Natural killer cell (primary cell): ENCODE results near the gene PAX8. TPM values are rescaled to one million over a fixed set of nuclear protein-coding genes. Genes with fewer than 3 reads are reported as not detected.

Experiments
- ATAC-seq, 3 donors: fragments of 150-1000 bp in 2 of 3; fragments of 200-7000 bp in 1 of 3; cut with Tn5 transposase; 1 replicate in 1 of 3; 2 replicates in 2 of 3; pipeline ENCODE4 v1.10.0; 2021; ENCODE audit warnings: mild to moderate bottlenecking in 2 of 3, moderate library complexity in 2 of 3
- DNase-seq, 2 donors: peaks; one replicate each; pipeline versions ENCODE4 v3.0.0 to v3.0.0-alpha.2; 2013 to 2021; ENCODE audit warnings: mixed read lengths in 1 of 2
- H3K27ac ChIP-seq: one replicate; pipeline ENCODE4 v1.5.1; 2013; ENCODE audit warnings: mild to moderate bottlenecking, low read length
- H3K27me3 ChIP-seq: one replicate; pipeline ENCODE4 v1.6.1; 2013; ENCODE audit warnings: low read length; ENCODE audit not compliant: control insufficient read depth, insufficient read depth
- H3K36me3 ChIP-seq: one replicate; pipeline ENCODE4 v1.6.1; 2013; ENCODE audit warnings: low read length; ENCODE audit not compliant: control insufficient read depth, insufficient read depth
- H3K4me1 ChIP-seq: one replicate; pipeline ENCODE4 v1.6.1; 2013; ENCODE audit warnings: low read length; ENCODE audit not compliant: control insufficient read depth, insufficient read depth
- H3K4me3 ChIP-seq: one replicate; pipeline ENCODE4 v1.5.1; 2013; ENCODE audit warnings: low read length
- H3K9me3 ChIP-seq: one replicate; pipeline ENCODE4 v1.6.1; 2013; ENCODE audit warnings: low read length; ENCODE audit not compliant: control insufficient read depth, insufficient read depth
- H3K27ac Mint-ChIP-seq, 2 donors: one replicate each; pipeline ENCODE4 v1.8.0; 2022; ENCODE audit warnings: mild to moderate bottlenecking in 2 of 2, mixed read lengths in 2 of 2, moderate library complexity in 1 of 2
- H3K27me3 Mint-ChIP-seq, 2 donors: one replicate each; pipeline ENCODE4 v1.8.0; 2022; ENCODE audit warnings: low read depth in 2 of 2, mixed read lengths in 2 of 2
- H3K36me3 Mint-ChIP-seq: one replicate; pipeline ENCODE4 v1.8.0; 2022; ENCODE audit warnings: mixed read lengths
- H3K4me1 Mint-ChIP-seq, 2 donors: one replicate each; pipeline ENCODE4 v1.8.0; 2022; ENCODE audit warnings: mixed read lengths in 2 of 2
- H3K4me3 Mint-ChIP-seq: one replicate; pipeline ENCODE4 v1.8.0; 2022; ENCODE audit warnings: mild to moderate bottlenecking, moderate library complexity, mixed read lengths
- H3K9me3 Mint-ChIP-seq, 2 donors: one replicate each; pipeline ENCODE4 v1.8.0; 2022; ENCODE audit warnings: mixed read lengths in 2 of 2
- WGBS: methylation state at CpG from one replicate; pipeline ENCODE4 v1.1.7; 2013; ENCODE audit warnings: missing lambda C conversion rate; ENCODE audit not compliant: insufficient coverage; 5-methylcytosine and 5-hydroxymethylcytosine counted together
- intact Hi-C: fragments of 100-400 bp; cut with micrococcal nuclease; formaldehyde crosslinking; loops from one replicate; pipeline ENCODE4 v1.14.2; 2022
- total RNA-seq, 4 donors: library from RNA; stranded (reverse); fragments of 120-200 nt in 1 of 4; gene quantifications; one replicate each; pipeline versions ENCODE4 v1.2.3 to v1.2.4, GENCODE V29; 2013 to 2022
- TF ChIP-seq, protein P1 (sequence below): fragments of 200-600 bp; IDR thresholded peaks from one replicate; pipeline ENCODE4 v1.8.0; 2022; ENCODE audit warnings: antibody characterized with exemption

Gene PAX8
- total RNA-seq, 3 donors from 2014 or later (not counting 1 experiment from before 2014, with no cell fraction given) = 0.57 to 1.2 (median 0.65) TPM

DNA sequence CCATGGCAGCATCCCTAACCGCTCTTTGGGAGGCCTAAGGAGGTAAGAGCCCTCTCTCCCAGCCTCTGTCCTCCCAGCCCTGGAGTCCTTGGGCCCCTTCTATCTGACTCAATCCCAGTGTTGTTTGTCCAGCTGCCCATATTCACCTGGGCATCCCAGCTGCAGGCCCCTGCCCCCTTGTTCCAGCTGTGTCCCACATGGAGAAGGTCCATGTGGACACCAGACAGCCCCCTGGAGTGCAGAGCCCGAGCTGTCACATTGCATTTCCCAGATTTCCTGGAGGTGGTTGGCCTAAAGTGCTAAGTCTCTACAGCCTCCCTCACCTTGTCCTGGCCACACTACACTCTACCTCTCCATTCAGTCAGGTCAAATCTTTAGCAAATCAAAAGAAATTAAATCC is 62.4 kb downstream of the PAX8 start:
- Mint-ChIP-seq H3K27ac (no peak overlapping the region), H3K4me3 (no peak overlapping the region), H3K9me3 (no peaks in the 10 kb centered on the region), H3K36me3 (no peaks in the 10 kb centered on the region), H3K27me3 (no peaks in the 10 kb centered on the region), H3K4me1 (peaks cover 16 to 24% of the 10 kb centered on the region in 2 donors)
- WGBS = 95% methylated on average over 2 of the region's 2 CpGs
- ATAC-seq (no peak), DNase-seq (no peak)
- intact Hi-C loops = no loop called here
- Histone ChIP-seq H3K27ac (no peak overlapping the region), H3K36me3 (no peaks in the 10 kb centered on the region), H3K4me1 (peaks cover 23% of the 10 kb centered on the region), H3K27me3 (no peaks in the 10 kb centered on the region), H3K4me3 (no peak overlapping the region), H3K9me3 (no peaks in the 10 kb centered on the region)
- TF ChIP-seq, protein P1, sequence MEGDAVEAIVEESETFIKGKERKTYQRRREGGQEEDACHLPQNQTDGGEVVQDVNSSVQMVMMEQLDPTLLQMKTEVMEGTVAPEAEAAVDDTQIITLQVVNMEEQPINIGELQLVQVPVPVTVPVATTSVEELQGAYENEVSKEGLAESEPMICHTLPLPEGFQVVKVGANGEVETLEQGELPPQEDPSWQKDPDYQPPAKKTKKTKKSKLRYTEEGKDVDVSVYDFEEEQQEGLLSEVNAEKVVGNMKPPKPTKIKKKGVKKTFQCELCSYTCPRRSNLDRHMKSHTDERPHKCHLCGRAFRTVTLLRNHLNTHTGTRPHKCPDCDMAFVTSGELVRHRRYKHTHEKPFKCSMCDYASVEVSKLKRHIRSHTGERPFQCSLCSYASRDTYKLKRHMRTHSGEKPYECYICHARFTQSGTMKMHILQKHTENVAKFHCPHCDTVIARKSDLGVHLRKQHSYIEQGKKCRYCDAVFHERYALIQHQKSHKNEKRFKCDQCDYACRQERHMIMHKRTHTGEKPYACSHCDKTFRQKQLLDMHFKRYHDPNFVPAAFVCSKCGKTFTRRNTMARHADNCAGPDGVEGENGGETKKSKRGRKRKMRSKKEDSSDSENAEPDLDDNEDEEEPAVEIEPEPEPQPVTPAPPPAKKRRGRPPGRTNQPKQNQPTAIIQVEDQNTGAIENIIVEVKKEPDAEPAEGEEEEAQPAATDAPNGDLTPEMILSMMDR = no peak

DNA sequence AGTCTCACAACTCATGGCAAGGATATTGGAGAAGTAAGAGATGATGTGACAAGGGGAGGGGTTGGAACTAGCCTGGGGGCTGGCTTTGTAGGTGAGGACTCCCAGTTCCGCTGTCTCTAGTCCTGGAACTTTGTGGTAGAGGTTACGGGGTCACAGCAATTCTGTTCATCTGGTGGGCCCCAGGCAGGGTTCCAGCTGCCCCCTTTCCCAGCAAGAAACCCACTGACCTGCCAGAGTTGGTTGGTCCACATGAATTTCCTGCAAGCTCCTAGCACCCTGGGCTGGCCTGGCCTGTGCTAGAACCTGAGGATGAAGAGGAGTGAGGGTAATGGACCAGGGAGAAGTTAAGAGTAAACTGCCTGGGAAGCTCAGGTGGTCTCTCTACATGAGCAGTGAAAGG is 63.7 kb downstream of the PAX8 start:
- WGBS = 95% methylated on average over 2 of the region's 2 CpGs
- no peaks in the 10 kb centered on the region for H3K27me3 Mint-ChIP-seq

DNA sequence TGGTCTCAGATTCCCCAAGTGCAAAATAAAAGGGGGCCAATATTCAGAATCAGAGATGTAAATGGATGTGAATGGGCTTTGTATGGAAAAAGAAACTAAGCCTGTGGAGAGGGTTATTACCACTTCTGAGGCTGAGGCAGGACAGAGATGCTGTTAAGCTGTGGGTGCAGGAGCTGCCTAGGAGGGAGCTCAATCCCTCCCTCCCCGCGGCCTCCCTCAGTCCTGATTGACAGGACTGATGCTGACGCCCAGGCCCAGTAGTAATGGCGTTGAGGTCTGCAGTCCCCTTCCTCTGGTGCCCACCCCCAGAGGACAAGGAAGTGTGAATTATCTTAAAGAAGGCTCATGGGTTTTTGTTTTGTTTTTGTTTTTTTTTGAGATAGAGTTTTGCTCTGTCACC is 64.6 kb downstream of the PAX8 start:
- intact Hi-C loops = no loop called here

More for the DNA sequence above, 63.7 kb downstream of the PAX8 start:
- TF ChIP-seq, protein P1 = no peak
- H3K36me3 Mint-ChIP-seq = no peaks in the 10 kb centered on the region
- no peaks in the 10 kb centered on the region for H3K9me3 ChIP-seq
- H3K36me3 ChIP-seq = no peaks in the 10 kb centered on the region
- DNase-seq (no peak), ATAC-seq (no peak)
- intact Hi-C loops = no loop called here
- no peaks in the 10 kb centered on the region for H3K27me3 ChIP-seq
- peaks cover 16 to 24% of the 10 kb centered on the region in 2 donors for H3K4me1 Mint-ChIP-seq
- H3K4me3 Mint-ChIP-seq = no peak overlapping the region
- H3K9me3 Mint-ChIP-seq = no peaks in the 10 kb centered on the region
- H3K4me3 ChIP-seq = no peak overlapping the region
- H3K27ac ChIP-seq = no peak overlapping the region
- peaks cover 23% of the 10 kb centered on the region for H3K4me1 ChIP-seq
- H3K27ac Mint-ChIP-seq = peak overlapping the region in 1 of 2 donors; percentile 21

More for the DNA sequence above, 64.6 kb downstream of the PAX8 start:
- Histone ChIP-seq H3K27me3 (no peaks in the 10 kb centered on the region), H3K9me3 (no peaks in the 10 kb centered on the region), H3K4me1 (peaks cover 23% of the 10 kb centered on the region), H3K27ac (no peak overlapping the region), H3K4me3 (no peak overlapping the region), H3K36me3 (no peaks in the 10 kb centered on the region)
- no peaks in the 10 kb centered on the region for H3K27me3 Mint-ChIP-seq
- H3K4me3 Mint-ChIP-seq = no peak overlapping the region
- TF ChIP-seq, protein P1 = no peak
- DNase-seq (no peak), ATAC-seq (no peak)
- no peaks in the 10 kb centered on the region for H3K36me3 Mint-ChIP-seq
- 74% methylated on average over 4 of the region's 4 CpGs for WGBS
- peaks cover 16 to 24% of the 10 kb centered on the region in 2 donors for H3K4me1 Mint-ChIP-seq
- H3K9me3 Mint-ChIP-seq = no peaks in the 10 kb centered on the region
- H3K27ac Mint-ChIP-seq = peak overlapping the region in 1 of 2 donors; percentile 21
